H1 (cell line): ENCODE measurements around the gene MBOAT1. TPM values are rescaled to one million over a fixed set of nuclear protein-coding genes. Genes with fewer than 3 reads are reported as not detected.

Source experiments
- CTCF ChIA-PET: fragments of 300-600 bp; sonication (Branson Sonifier 250); formaldehyde crosslinking; loops from one replicate; lab custom pipeline; 2021; ENCODE audit not compliant: partially characterized antibody; lab: Charles Lee
- POLR2A ChIA-PET: fragments of 300-600 bp; sonication (Branson Sonifier 250); formaldehyde crosslinking; loops from one replicate; lab custom pipeline; 2021; ENCODE audit warnings: inconsistent platforms; ENCODE audit not compliant: partially characterized antibody; lab: Charles Lee
- DNase-seq, 2 experiments: peaks; one replicate each; pipeline versions ENCODE4 v3.0.0 to v3.0.0-alpha.2; 2010 to 2022; ENCODE audit warnings: low spot score in 2 of 2, low read depth in 1 of 2, mixed read lengths in 1 of 2
- FAIRE-seq: peaks from 2 replicates; lab custom pipeline; 2011; peaks lifted over from hg19 to GRCh38; lab: Jason Lieb, UNC
- H2AFZ ChIP-seq: 2 replicates; pipeline ENCODE4 v1.8.1; 2012; ENCODE audit warnings: low read length, inconsistent platforms
- H2AK5ac ChIP-seq: 2 replicates; pipeline ENCODE4 v1.6.1; 2013; ENCODE audit warnings: low read depth, low read length
- H2BK120ac ChIP-seq: replicated peaks from 2 replicates; pipeline ENCODE3; 2013; ENCODE audit warnings: low read depth, low read length, inconsistent platforms
- H2BK12ac ChIP-seq: 2 replicates; pipeline ENCODE4 v1.6.1; 2013; ENCODE audit warnings: low read depth, low read length
- H2BK15ac ChIP-seq: 2 replicates; pipeline ENCODE4 v1.6.1; 2013; ENCODE audit warnings: low read length
- H2BK20ac ChIP-seq: 2 replicates; pipeline ENCODE4 v1.6.1; 2013; ENCODE audit warnings: low read length
- H2BK5ac ChIP-seq: 2 replicates; pipeline ENCODE4 v1.6.1; 2013; ENCODE audit warnings: low read depth, low read length
- H3K14ac ChIP-seq: 2 replicates; pipeline ENCODE4 v1.6.1; 2013; ENCODE audit warnings: inconsistent platforms; ENCODE audit not compliant: insufficient read length
- H3K18ac ChIP-seq: 2 replicates; pipeline ENCODE4 v1.6.1; 2013; ENCODE audit warnings: low read length; ENCODE audit errors: extremely low read depth
- H3K23ac ChIP-seq: 2 replicates; pipeline ENCODE4 v1.6.1; 2013; ENCODE audit warnings: inconsistent platforms; ENCODE audit not compliant: insufficient read length
- H3K23me2 ChIP-seq: 2 replicates; pipeline ENCODE4 v1.6.1; 2013; ENCODE audit warnings: low read depth, low read length
- H3K27ac ChIP-seq: 2 replicates; pipeline ENCODE4 v1.6.1; 2011; ENCODE audit warnings: low read depth, low read length, inconsistent platforms
- H3K27me3 ChIP-seq, 4 experiments: replicated peaks in 1 of 4; 1 replicate in 1 of 4; 2 replicates in 3 of 4; pipeline versions ENCODE4 v1.6.1 to v1.8.1; 2011 to 2013; ENCODE audit warnings: low read length in 3 of 4, mild to moderate bottlenecking in 3 of 4, inconsistent platforms in 2 of 4, mixed read lengths in 2 of 4, moderate library complexity in 1 of 4; ENCODE audit not compliant: control insufficient read depth in 3 of 4, insufficient read depth in 3 of 4; ENCODE audit errors: extremely low read depth in 1 of 4
- H3K36me3 ChIP-seq, 4 experiments: 2 replicates each; pipeline versions ENCODE4 v1.6.1 to v1.8.1; 2011 to 2013; ENCODE audit warnings: mild to moderate bottlenecking in 4 of 4, low read length in 3 of 4, moderate library complexity in 2 of 4, control low read depth in 1 of 4, inconsistent platforms in 1 of 4; ENCODE audit not compliant: insufficient read depth in 4 of 4, control insufficient read depth in 2 of 4
- H3K4ac ChIP-seq: replicated peaks from 2 replicates; pipeline ENCODE3; 2013; ENCODE audit warnings: low read length, low read depth, mixed read lengths, inconsistent platforms; ENCODE audit not compliant: insufficient read length
- H3K4me1 ChIP-seq, 4 experiments: replicated peaks in 1 of 4; 1 replicate in 1 of 4; 2 replicates in 3 of 4; pipeline versions ENCODE4 v1.6.1 to v1.8.1; 2011 to 2013; ENCODE audit warnings: low read length in 3 of 4, inconsistent platforms in 2 of 4, mixed read lengths in 1 of 4; ENCODE audit not compliant: insufficient read depth in 4 of 4, control insufficient read depth in 3 of 4
- H3K4me2 ChIP-seq, 2 experiments: 2 replicates each; pipeline versions ENCODE4 v1.6.1 to v1.8.1; 2011 to 2013; ENCODE audit warnings: low read depth in 2 of 2, low read length in 2 of 2, control low read depth in 1 of 2, inconsistent platforms in 1 of 2, mild to moderate bottlenecking in 1 of 2; ENCODE audit not compliant: insufficient read depth in 1 of 2
- H3K4me3 ChIP-seq, 4 experiments: fragments of 200-600, 300-600 bp in 1 of 4; sonication (generic), shearing (Covaris generic), sonication (Bioruptor Twin) in 1 of 4; 2 replicates each; pipeline versions ENCODE4 v1.5.1 to v1.8.1; 2011 to 2016; ENCODE audit warnings: low read length in 4 of 4, low read depth in 3 of 4, control low read depth in 2 of 4, inconsistent platforms in 2 of 4, mild to moderate bottlenecking in 2 of 4, mixed read lengths in 1 of 4, moderate library complexity in 1 of 4; ENCODE audit not compliant: insufficient read depth in 2 of 4; ENCODE audit errors: extremely low read depth in 1 of 4
- H3K56ac ChIP-seq: replicated peaks from 2 replicates; pipeline ENCODE3; 2013; ENCODE audit warnings: low read depth, mild to moderate bottlenecking, mixed read lengths, low read length, inconsistent platforms; ENCODE audit not compliant: insufficient read length
- H3K79me1 ChIP-seq: 2 replicates; pipeline ENCODE4 v1.6.1; 2013; ENCODE audit warnings: low read depth, low read length, control low read depth
- H3K79me2 ChIP-seq, 2 experiments: 2 replicates each; pipeline versions ENCODE4 v1.6.1 to v1.8.1; 2012 to 2013; ENCODE audit warnings: low read length in 2 of 2, mild to moderate bottlenecking in 2 of 2, inconsistent platforms in 1 of 2; ENCODE audit not compliant: insufficient read depth in 2 of 2, control insufficient read depth in 1 of 2
- H3K9ac ChIP-seq, 4 experiments: replicated peaks in 1 of 4; 1 replicate in 1 of 4; 2 replicates in 3 of 4; pipeline versions ENCODE4 v1.6.1 to v1.8.1; 2011 to 2013; ENCODE audit warnings: low read depth in 3 of 4, low read length in 3 of 4, control low read depth in 2 of 4, mild to moderate bottlenecking in 2 of 4, moderate library complexity in 2 of 4, inconsistent platforms in 1 of 4; ENCODE audit errors: extremely low read depth in 1 of 4
- H3K9me3 ChIP-seq, 2 experiments: 2 replicates each; pipeline versions ENCODE4 v1.6.1 to v1.8.1; 2012 to 2013; ENCODE audit warnings: mild to moderate bottlenecking in 2 of 2, moderate library complexity in 2 of 2, control low read depth in 1 of 2, inconsistent platforms in 1 of 2, low read depth in 1 of 2, low read length in 1 of 2, mixed read lengths in 1 of 2; ENCODE audit not compliant: insufficient read depth in 2 of 2
- H4K20me1 ChIP-seq, 2 experiments: replicated peaks in 1 of 2; 2 replicates each; pipeline versions ENCODE3 to v1.8.1; 2011 to 2013; ENCODE audit warnings: inconsistent platforms in 2 of 2, low read length in 2 of 2, mild to moderate bottlenecking in 1 of 2; ENCODE audit not compliant: insufficient read depth in 2 of 2, control insufficient read depth in 1 of 2
- H4K5ac ChIP-seq: 2 replicates; pipeline ENCODE4 v1.6.1; 2013; ENCODE audit warnings: low read length, low read depth, mixed read lengths, inconsistent platforms; ENCODE audit not compliant: insufficient read length
- H4K8ac ChIP-seq: 2 replicates; pipeline ENCODE4 v1.8.0; 2013; ENCODE audit warnings: mild to moderate bottlenecking, moderate library complexity, low read length, inconsistent platforms; ENCODE audit not compliant: insufficient read depth; ENCODE audit errors: extremely low read depth
- H4K91ac ChIP-seq: replicated peaks from 2 replicates; pipeline ENCODE3; 2013; ENCODE audit warnings: low read length, mixed read lengths, inconsistent platforms; ENCODE audit not compliant: insufficient read length
- GTF2F1 ChIP-seq: IDR thresholded peaks from 2 replicates; pipeline ENCODE4 v1.6.1; 2012; ENCODE audit warnings: low read depth, low read length, improper control_type of control experiment, borderline replicate concordance
- MAFK ChIP-seq: IDR thresholded peaks from 2 replicates; pipeline ENCODE4 v1.6.1; 2012; ENCODE audit warnings: low read depth, mild to moderate bottlenecking, improper control_type of control experiment, low read length
- PHF8 ChIP-seq: fragments of 200-600 bp; sonication (generic); conservative IDR thresholded peaks from 2 replicates; pipeline ENCODE4 v1.7.1; 2012; ENCODE audit warnings: low read depth, mild to moderate bottlenecking, inconsistent platforms, low read length, moderate library complexity
- POLR2A ChIP-seq, 2 experiments: IDR thresholded peaks; 1 replicate in 1 of 2; 2 replicates in 1 of 2; pipeline ENCODE4 v1.6.1; 2011; ENCODE audit warnings: low read depth in 2 of 2, low read length in 2 of 2, mild to moderate bottlenecking in 2 of 2; ENCODE audit errors: control extremely low read depth in 1 of 2
- SRF ChIP-seq: IDR thresholded peaks from 2 replicates; pipeline ENCODE4 v1.6.1; 2011; ENCODE audit warnings: mild to moderate bottlenecking, low read depth, low read length, moderate library complexity
- WGBS, 2 experiments: shearing (Covaris generic) in 1 of 2; methylation state at CpG; one replicate each; pipeline versions ENCODE4 v1.1.6 to v1.1.7; 2013 to 2015; ENCODE audit warnings: low lambda C conversion rate in 2 of 2, mixed read lengths in 2 of 2, inconsistent platforms in 1 of 2, low coverage in 1 of 2, missing lambda C conversion rate in 1 of 2; ENCODE audit not compliant: insufficient replicate concordance in 2 of 2, insufficient coverage in 1 of 2, insufficient read length in 1 of 2; ENCODE audit errors: extremely low coverage in 1 of 2, missing lambda C conversion rate in 1 of 2; 5-methylcytosine and 5-hydroxymethylcytosine counted together
- polyA plus RNA-seq, 7 experiments: library from polyadenylated mRNA; depleted of rRNA in 3 of 7; stranded (reverse) in 5 of 7; unstranded in 2 of 7; fragments of >200 nt in 5 of 7; fragments of 200-250 nt in 2 of 7; gene quantifications; 1 replicate in 5 of 7; 2 replicates in 1 of 7; 4 replicates in 1 of 7; pipeline versions ENCODE4 v1.2.1 to v1.2.3, GENCODE V29; 2011 to 2013; ENCODE audit warnings: missing spikeins in 2 of 7, mixed read lengths in 2 of 7
- total RNA-seq: library from RNA; stranded (reverse); fragmentation: NEBNext Ultra II Directional; extraction: Animal tissue kit (Norgen Biotek cat#: 25700); gene quantifications from 2 replicates; pipeline ENCODE4 v1.2.1, GENCODE V29; 2021
- TF ChIP-seq, protein P1 (sequence below): IDR thresholded peaks from 2 replicates; pipeline ENCODE4 v1.6.1; 2011; ENCODE audit warnings: low read length, improper control_type of control experiment
- TF ChIP-seq, protein P2 (sequence below), 3 experiments: IDR thresholded peaks; 1 replicate in 2 of 3; 2 replicates in 1 of 3; pipeline versions ENCODE4 v1.5.1 to v1.6.1; 2011; ENCODE audit warnings: low read length in 3 of 3, mild to moderate bottlenecking in 3 of 3, inconsistent platforms in 2 of 3, low read depth in 1 of 3, moderate library complexity in 1 of 3; ENCODE audit not compliant: insufficient read depth in 1 of 3; ENCODE audit errors: control extremely low read depth in 1 of 3

Gene MBOAT1
- total and polyA plus RNA-seq, 2 of the 8 experiments (the other 6 are each of a cell fraction or from before 2014, with no cell fraction given), result 4.9 to 19.5 TPM

DNA sequence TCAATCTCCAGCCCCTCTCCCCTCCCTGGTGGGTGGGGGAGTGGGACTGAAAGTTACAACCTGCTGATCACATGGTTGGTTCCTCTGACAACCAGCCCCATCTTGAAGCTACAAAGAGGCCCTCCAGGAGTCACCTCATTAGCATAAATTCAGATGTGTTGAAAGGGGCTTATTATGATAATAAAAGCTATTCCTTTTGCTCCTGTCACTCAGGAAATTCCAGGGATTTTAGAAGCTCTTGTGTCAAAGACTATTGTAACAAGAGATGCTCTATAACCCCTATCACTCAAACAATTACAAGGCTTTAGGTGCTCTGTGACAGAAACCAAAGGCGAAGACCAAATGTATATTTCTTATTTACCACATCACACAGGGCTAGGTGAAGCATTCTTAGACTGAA is 30.1 kb upstream of the MBOAT1 start:
- Histone ChIP-seq H2BK15ac (no peak overlapping the region), H4K20me1 (no peaks in the 10 kb centered on the region), H4K91ac (no peak overlapping the region), H3K23me2 (no peaks in the 10 kb centered on the region; the same call in 1 of the 2 replicates), H3K79me1 (no peaks in the 10 kb centered on the region), H2AFZ (no peak overlapping the region), H3K23ac (no peak overlapping the region), H3K56ac (no peak overlapping the region), H2AK5ac (no peak overlapping the region), H3K79me2 (no peaks in the 10 kb centered on the region), H3K18ac (no peak overlapping the region), H3K4me3 (no peak overlapping the region), H4K8ac (no peak overlapping the region), H2BK12ac (no peak overlapping the region), H2BK20ac (no peak overlapping the region), H3K4me2 (no peak overlapping the region), H4K5ac (no peak overlapping the region), H3K14ac (no peak overlapping the region), H3K36me3 (no peaks in the 10 kb centered on the region), H3K27ac (no peak overlapping the region), H3K4ac (no peak overlapping the region), H3K9ac (no peak overlapping the region), H3K9me3 (peaks cover 0 to 8% of the 10 kb centered on the region in 2 experiments; a peak in 1 of 4 replicates), H3K4me1 (peaks cover 0 to 5% (median 3%) of the 10 kb centered on the region in 4 experiments; a peak in 3 of 7 replicates), H2BK120ac (no peak overlapping the region), H3K27me3 (no peaks in the 10 kb centered on the region), H2BK5ac (no peak overlapping the region)
- ChIA-PET CTCF (interaction anchor here (0.6 kb wide), 1 partner anchor 157 kb away, joined by 3 read pairs; no protein-coding TSS in a partner anchor), POLR2A (no interaction called here)
- TF ChIP-seq, protein P1, sequence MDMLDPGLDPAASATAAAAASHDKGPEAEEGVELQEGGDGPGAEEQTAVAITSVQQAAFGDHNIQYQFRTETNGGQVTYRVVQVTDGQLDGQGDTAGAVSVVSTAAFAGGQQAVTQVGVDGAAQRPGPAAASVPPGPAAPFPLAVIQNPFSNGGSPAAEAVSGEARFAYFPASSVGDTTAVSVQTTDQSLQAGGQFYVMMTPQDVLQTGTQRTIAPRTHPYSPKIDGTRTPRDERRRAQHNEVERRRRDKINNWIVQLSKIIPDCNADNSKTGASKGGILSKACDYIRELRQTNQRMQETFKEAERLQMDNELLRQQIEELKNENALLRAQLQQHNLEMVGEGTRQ, result no peak
- no peak for TF ChIP-seq MAFK
- TF ChIP-seq PHF8, result no peak
- no peak for TF ChIP-seq SRF
- TF ChIP-seq, protein P2, sequence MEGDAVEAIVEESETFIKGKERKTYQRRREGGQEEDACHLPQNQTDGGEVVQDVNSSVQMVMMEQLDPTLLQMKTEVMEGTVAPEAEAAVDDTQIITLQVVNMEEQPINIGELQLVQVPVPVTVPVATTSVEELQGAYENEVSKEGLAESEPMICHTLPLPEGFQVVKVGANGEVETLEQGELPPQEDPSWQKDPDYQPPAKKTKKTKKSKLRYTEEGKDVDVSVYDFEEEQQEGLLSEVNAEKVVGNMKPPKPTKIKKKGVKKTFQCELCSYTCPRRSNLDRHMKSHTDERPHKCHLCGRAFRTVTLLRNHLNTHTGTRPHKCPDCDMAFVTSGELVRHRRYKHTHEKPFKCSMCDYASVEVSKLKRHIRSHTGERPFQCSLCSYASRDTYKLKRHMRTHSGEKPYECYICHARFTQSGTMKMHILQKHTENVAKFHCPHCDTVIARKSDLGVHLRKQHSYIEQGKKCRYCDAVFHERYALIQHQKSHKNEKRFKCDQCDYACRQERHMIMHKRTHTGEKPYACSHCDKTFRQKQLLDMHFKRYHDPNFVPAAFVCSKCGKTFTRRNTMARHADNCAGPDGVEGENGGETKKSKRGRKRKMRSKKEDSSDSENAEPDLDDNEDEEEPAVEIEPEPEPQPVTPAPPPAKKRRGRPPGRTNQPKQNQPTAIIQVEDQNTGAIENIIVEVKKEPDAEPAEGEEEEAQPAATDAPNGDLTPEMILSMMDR (IDR thresholded peaks at IDR 0.05; ENCODE audit: control extremely low read depth in 1 of 3, insufficient read depth in 1 of 3, low read depth in 1 of 3, low read length in 3 of 3), result no peak
- no peak for TF ChIP-seq GTF2F1
- no peak for TF ChIP-seq POLR2A (IDR thresholded peaks at IDR 0.05; ENCODE audit: control extremely low read depth in 1 of 2, low read depth in 2 of 2, low read length in 2 of 2)
- FAIRE-seq (no peak), DNase-seq (no peak)
- 95% methylated on average over 1 of the region's 1 CpG; no CpG with 5 or more reads in 1 of the 2 experiments for WGBS, 2 experiments
